ENCODE results near the gene RPL35.

RPL35 gene

GRCh38 chr9:124809741-124810500 lies 51.8 kb downstream of the RPL35 start:
- 0 out of 2 replicates have a peak, but pooled peaks cover 3% of the 10 kb centered on the region for H3K36me3 ChIP-seq (ENCODE audit: insufficient read depth, low read length)
- no peaks in the 10 kb centered on the region for H3K9me3 ChIP-seq (ENCODE audit: control insufficient read depth, insufficient read depth, low read length)
- peaks cover 36% of the 10 kb centered on the region; the same call in 1 of the 2 replicates for H3K4me1 ChIP-seq (ENCODE audit: insufficient read depth, low read length)
- H3K9ac ChIP-seq (ENCODE audit: low read depth, low read length): no peak overlapping the region

- Histone ChIP-seq H3K9ac (ENCODE audit: low read depth, low read length) (no peak overlapping the region), H3K4me1 (ENCODE audit: insufficient read depth, low read length) (peaks cover 36% of the 10 kb centered on the region; the same call in 1 of the 2 replicates), H3K9me3 (ENCODE audit: control insufficient read depth, insufficient read depth, low read length) (no peaks in the 10 kb centered on the region), H3K36me3 (ENCODE audit: insufficient read depth, low read length) (0 out of 2 replicates have a peak, but pooled peaks cover 3% of the 10 kb centered on the region)
Observed at GRCh38 chr9:124809211-124809610, 52.5 kb downstream of the RPL35 start.

GRCh38 chr9:124808246-124808956 lies 53.4 kb downstream of the RPL35 start:
- no peak overlapping the region for H3K9ac ChIP-seq (ENCODE audit: low read depth, low read length)
- no peaks in the 10 kb centered on the region for H3K9me3 ChIP-seq (ENCODE audit: control insufficient read depth, insufficient read depth, low read length)
- 0 out of 2 replicates have a peak, but pooled peaks cover 3% of the 10 kb centered on the region for H3K36me3 ChIP-seq (ENCODE audit: insufficient read depth, low read length)
- peaks cover 27% of the 10 kb centered on the region; the same call in 1 of the 2 replicates for H3K4me1 ChIP-seq (ENCODE audit: insufficient read depth, low read length)

All from ES-I3 (cell line).